HepG2 (cell line): ENCODE data around the gene DHX8. TPM values are rescaled to one million over a fixed set of nuclear protein-coding genes. Genes with fewer than 3 reads are reported as not detected.

Experiments
- CHD2 ChIP-seq: IDR thresholded peaks from 2 replicates; pipeline ENCODE4 v1.6.1; 2011; ENCODE audit warnings: low read depth, low read length, improper control_type of control experiment
- CTCF ChIP-seq: sonication (generic); formaldehyde crosslinking; IDR thresholded peaks from 2 replicates; pipeline ENCODE4 v1.5.0; 2020; ENCODE audit warnings: mild to moderate bottlenecking, missing genetic modification reagents, moderate library complexity
- FOXC1 ChIP-seq: sonication (generic); formaldehyde crosslinking; IDR thresholded peaks from 2 replicates; pipeline ENCODE4 v1.8.0; 2022; ENCODE audit warnings: mild to moderate bottlenecking, missing genetic modification reagents, borderline replicate concordance
- HINFP ChIP-seq: sonication (generic); formaldehyde crosslinking; IDR thresholded peaks from 2 replicates; pipeline ENCODE4 v1.4.0; 2020; ENCODE audit warnings: low read depth, mild to moderate bottlenecking, missing genetic modification reagents
- NR3C1 ChIP-seq: sonication (generic); formaldehyde crosslinking; IDR thresholded peaks from 2 replicates; pipeline ENCODE4 v1.4.0; 2020; ENCODE audit warnings: missing genetic modification reagents
- PHF20 ChIP-seq: sonication (generic); formaldehyde crosslinking; IDR thresholded peaks from 2 replicates; pipeline ENCODE4 v1.5.0; 2020; ENCODE audit warnings: mild to moderate bottlenecking, missing genetic modification reagents
- POGK ChIP-seq: sonication (generic); formaldehyde crosslinking; conservative IDR thresholded peaks from 2 replicates; pipeline ENCODE4 v1.8.0; 2022; ENCODE audit warnings: mild to moderate bottlenecking, moderate library complexity, missing genetic modification reagents
- TCF12 ChIP-seq, 2 experiments: fragments of 450-650 bp in 1 of 2; sonication (generic) in 1 of 2; formaldehyde crosslinking in 1 of 2; IDR thresholded peaks; 2 replicates each; pipeline versions ENCODE4 v1.6.1 to v1.8.0; 2017 to 2022; ENCODE audit warnings: antibody characterized with exemption in 1 of 2, mild to moderate bottlenecking in 1 of 2, missing genetic modification reagents in 1 of 2, moderate library complexity in 1 of 2
- THAP11 ChIP-seq: IDR thresholded peaks from 2 replicates; pipeline ENCODE4 v1.6.1; 2016; ENCODE audit warnings: missing biosample characterization, missing genetic modification reagents
- ZBTB25 ChIP-seq: IDR thresholded peaks from 2 replicates; pipeline ENCODE4 v1.6.1; 2018; ENCODE audit warnings: missing genetic modification reagents
- ZFAT ChIP-seq: sonication (generic); formaldehyde crosslinking; conservative IDR thresholded peaks from 2 replicates; pipeline ENCODE4 v1.8.1; 2023; ENCODE audit warnings: missing genetic modification reagents, inconsistent platforms
- ZNF232 ChIP-seq: sonication (generic); formaldehyde crosslinking; IDR thresholded peaks from 2 replicates; pipeline ENCODE4 v1.4.0; 2020; ENCODE audit warnings: missing genetic modification reagents, borderline replicate concordance
- ZNF414 ChIP-seq: sonication (generic); formaldehyde crosslinking; IDR thresholded peaks from 2 replicates; pipeline ENCODE4 v1.5.0; 2020; ENCODE audit warnings: missing genetic modification reagents
- ZNF770 ChIP-seq: sonication (generic); formaldehyde crosslinking; IDR thresholded peaks from 2 replicates; pipeline ENCODE4 v1.5.0; 2020; ENCODE audit warnings: mild to moderate bottlenecking, missing genetic modification reagents
- ZNF781 ChIP-seq: sonication (generic); formaldehyde crosslinking; IDR thresholded peaks from 2 replicates; pipeline ENCODE4 v1.5.1; 2020; ENCODE audit warnings: borderline replicate concordance, mild to moderate bottlenecking, missing genetic modification reagents; ENCODE audit errors: not compliant biosample characterization
- polyA plus RNA-seq, 8 experiments: library from polyadenylated mRNA; depleted of rRNA in 3 of 8; stranded (reverse) in 7 of 8; unstranded in 1 of 8; fragments of >200 nt; fragmentation: Illumina TruSeq in 4 of 8; extraction: Trizol in 4 of 8; gene quantifications; 2 replicates each; pipeline versions ENCODE4 v1.2.1 to v1.2.3, GENCODE V29; 2011 to 2016; ENCODE audit warnings: low read depth in 4 of 8, missing spikeins in 1 of 8, mixed read lengths in 1 of 8; ENCODE audit not compliant: insufficient read depth in 1 of 8
- total RNA-seq, 5 experiments: library from RNA; depleted of rRNA; stranded (reverse); fragments of >200 nt; fragmentation: Illumina TruSeq; extraction: Trizol; gene quantifications; 2 replicates each; pipeline ENCODE4 v1.2.3, GENCODE V29; 2016; ENCODE audit warnings: low read depth in 1 of 5

Gene DHX8
- total and polyA plus RNA-seq, 2 of the 13 experiments (the other 11 are each of a cell fraction or from before 2014, with no cell fraction given) = 24.8 to 48.9 TPM

- peak; percentile 69; the same call in 1 of the 2 replicates for TF ChIP-seq HINFP (CRISPR knock-in tag)
- TF ChIP-seq TCF12 (IDR thresholded peaks at IDR 0.05) = no peak
- TF ChIP-seq TCF12 (CRISPR knock-in tag; IDR thresholded peaks at IDR 0.05) = no peak; the same call in 1 of the 2 replicates
- TF ChIP-seq PHF20 (CRISPR knock-in tag) = peak; percentile 96
- TF ChIP-seq ZNF414 = peak; percentile 55; the same call in 1 of the 2 replicates
- peak; percentile 80; the same call in 1 of the 2 replicates for TF ChIP-seq ZNF232 (CRISPR knock-in tag)
- TF ChIP-seq NR3C1 (CRISPR knock-in tag) = no peak
- peak; percentile 99 for TF ChIP-seq ZBTB25 (CRISPR knock-in tag)
- no peak for TF ChIP-seq ZFAT (CRISPR knock-in tag)
- peak; percentile 96 for TF ChIP-seq THAP11 (CRISPR knock-in tag)
- TF ChIP-seq ZNF770 (CRISPR knock-in tag) = peak; percentile 78; the same call in 1 of the 2 replicates
- TF ChIP-seq CTCF (CRISPR knock-in tag) = peak; percentile 100
- TF ChIP-seq FOXC1 (CRISPR knock-in tag) = peak; percentile 94; the same call in 1 of the 2 replicates
- TF ChIP-seq POGK (CRISPR knock-in tag) = peak; percentile 90
- TF ChIP-seq CHD2 = 0 out of 2 replicates have a peak, but pooled peaks have one; percentile 12
- peak; percentile 90 for TF ChIP-seq ZNF781
Measured at GRCh38 chr17:43483674-43484551, at the start of gene DHX8 (continued).
